Panc1 (cell line): Measurements from ENCODE around the gene BICD1.
"Not testable (repeated sequence)": the region's sequence is repeated elsewhere in the genome, so short reads cannot be mapped to it uniquely, and the experiment has no call there.

ENCODE experiments used
- POLR2AphosphoS5 ChIP-seq: IDR thresholded peaks from 2 replicates; pipeline ENCODE4 v1.6.1; 2012; ENCODE audit warnings: mild to moderate bottlenecking, low read depth, low read length, moderate library complexity
- TCF7L2 ChIP-seq: IDR thresholded peaks from 2 replicates; pipeline ENCODE4 v1.6.1; 2011; ENCODE audit warnings: mild to moderate bottlenecking, low read depth, low read length, inconsistent platforms
- TF ChIP-seq, protein P1 (sequence below): fragments of 450-650 bp; IDR thresholded peaks from 2 replicates; pipeline ENCODE4 v1.5.1; 2017; ENCODE audit warnings: mild to moderate bottlenecking

DNA sequence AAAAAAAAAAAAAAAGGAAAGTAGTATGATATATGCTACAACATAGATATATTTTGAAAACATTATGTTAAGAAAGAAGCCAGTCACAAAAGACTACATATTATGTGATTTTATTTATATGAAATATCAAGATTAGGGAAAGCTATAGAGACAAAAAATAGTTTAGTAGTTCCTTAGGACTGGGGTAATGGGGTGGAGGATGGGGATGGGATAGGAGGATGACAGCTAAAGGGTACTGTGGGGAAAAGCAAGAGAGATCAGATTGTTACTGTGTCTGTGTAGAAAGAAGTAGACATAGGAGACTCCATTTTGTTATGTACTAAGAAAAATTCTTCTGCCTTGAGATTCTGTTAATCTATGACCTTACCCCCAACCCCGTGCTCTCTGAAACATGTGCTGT is 7.4 kb upstream of the BICD1 start:
- TF ChIP-seq, protein P1, sequence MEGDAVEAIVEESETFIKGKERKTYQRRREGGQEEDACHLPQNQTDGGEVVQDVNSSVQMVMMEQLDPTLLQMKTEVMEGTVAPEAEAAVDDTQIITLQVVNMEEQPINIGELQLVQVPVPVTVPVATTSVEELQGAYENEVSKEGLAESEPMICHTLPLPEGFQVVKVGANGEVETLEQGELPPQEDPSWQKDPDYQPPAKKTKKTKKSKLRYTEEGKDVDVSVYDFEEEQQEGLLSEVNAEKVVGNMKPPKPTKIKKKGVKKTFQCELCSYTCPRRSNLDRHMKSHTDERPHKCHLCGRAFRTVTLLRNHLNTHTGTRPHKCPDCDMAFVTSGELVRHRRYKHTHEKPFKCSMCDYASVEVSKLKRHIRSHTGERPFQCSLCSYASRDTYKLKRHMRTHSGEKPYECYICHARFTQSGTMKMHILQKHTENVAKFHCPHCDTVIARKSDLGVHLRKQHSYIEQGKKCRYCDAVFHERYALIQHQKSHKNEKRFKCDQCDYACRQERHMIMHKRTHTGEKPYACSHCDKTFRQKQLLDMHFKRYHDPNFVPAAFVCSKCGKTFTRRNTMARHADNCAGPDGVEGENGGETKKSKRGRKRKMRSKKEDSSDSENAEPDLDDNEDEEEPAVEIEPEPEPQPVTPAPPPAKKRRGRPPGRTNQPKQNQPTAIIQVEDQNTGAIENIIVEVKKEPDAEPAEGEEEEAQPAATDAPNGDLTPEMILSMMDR = not testable (repeated sequence)
- not testable (repeated sequence) for TF ChIP-seq TCF7L2, POLR2AphosphoS5
